ENCODE measurements around the gene RUVBL1.

The RUVBL1 gene

DNA sequence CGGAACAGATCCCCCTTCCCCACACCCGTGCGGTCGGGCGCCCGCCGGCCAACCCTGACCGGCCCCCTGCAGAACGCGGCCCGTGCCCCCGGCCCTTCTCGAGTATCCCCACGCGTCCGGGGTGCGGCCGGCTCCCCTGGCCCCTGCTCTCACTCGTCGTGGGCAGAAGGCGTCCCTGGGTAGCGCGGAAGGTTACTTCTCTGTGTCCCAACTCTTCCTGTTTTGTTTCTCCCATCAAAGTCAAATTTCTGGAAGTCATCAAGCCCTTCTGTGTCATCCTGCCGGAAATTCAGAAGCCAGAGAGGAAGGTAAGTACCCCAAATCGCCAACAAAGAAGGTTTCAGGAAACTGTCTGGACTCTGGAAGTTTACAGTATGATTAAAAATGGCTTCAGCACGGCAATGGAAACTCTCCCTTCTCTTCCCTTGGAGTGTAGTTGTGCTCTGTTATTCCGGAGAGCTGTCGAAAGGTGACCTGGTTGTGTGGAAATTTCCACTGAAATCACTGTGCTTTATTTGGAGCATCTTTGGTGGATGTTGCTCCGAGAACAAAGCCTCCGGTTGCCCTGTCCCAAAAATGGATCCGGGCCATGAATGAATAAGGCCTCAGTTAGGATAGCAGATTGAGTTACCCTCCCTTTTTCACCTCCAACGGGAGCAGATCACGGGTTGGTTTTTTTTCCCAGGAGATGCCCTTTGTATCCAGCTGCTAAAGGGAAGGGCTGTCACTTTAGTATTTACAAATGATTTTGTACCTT is 70.8 kb downstream of the RUVBL1 start:
- Histone ChIP-seq H3K9ac (ENCODE audit: low read length) (peak overlapping the region; percentile 81), H3K27ac (ENCODE audit: low read depth, low read length) (peak overlapping the region; percentile 77), H3K27me3 (ENCODE audit: control insufficient read depth, insufficient read depth, low read length) (no peaks in the 10 kb centered on the region), H3K36me3 (ENCODE audit: control insufficient read depth, insufficient read depth, low read length) (peaks cover 3% of the 10 kb centered on the region), H3K4me1 (ENCODE audit: control insufficient read depth, insufficient read depth, low read length) (peaks cover 19% of the 10 kb centered on the region), H3K4me3 (ENCODE audit: low read length) (peak overlapping the region; percentile 87)

- Histone ChIP-seq H3K4me3 (ENCODE audit: low read length) (peak within 1 kb of the TSS; percentile 87), H3K36me3 (ENCODE audit: control insufficient read depth, insufficient read depth, low read length) (no peaks in the 10 kb centered on the region), H3K27me3 (ENCODE audit: control insufficient read depth, insufficient read depth, low read length) (no peaks in the 10 kb centered on the region), H3K9ac (ENCODE audit: low read length) (peak within 1 kb of the TSS; percentile 81), H3K27ac (ENCODE audit: low read depth, low read length) (peak within 1 kb of the TSS; percentile 77), H3K4me1 (ENCODE audit: control insufficient read depth, insufficient read depth, low read length) (peaks cover 19% of the 10 kb centered on the region)
Measured at GRCh38 chr3:128051837-128052594, 71.6 kb downstream of the RUVBL1 start, which contains the start of gene SEC61A1. Gene SEC61A1, plus strand, starts transcription at chr3:128052437. Its CDS starts 116 bp downstream, at chr3:128052553.

DNA sequence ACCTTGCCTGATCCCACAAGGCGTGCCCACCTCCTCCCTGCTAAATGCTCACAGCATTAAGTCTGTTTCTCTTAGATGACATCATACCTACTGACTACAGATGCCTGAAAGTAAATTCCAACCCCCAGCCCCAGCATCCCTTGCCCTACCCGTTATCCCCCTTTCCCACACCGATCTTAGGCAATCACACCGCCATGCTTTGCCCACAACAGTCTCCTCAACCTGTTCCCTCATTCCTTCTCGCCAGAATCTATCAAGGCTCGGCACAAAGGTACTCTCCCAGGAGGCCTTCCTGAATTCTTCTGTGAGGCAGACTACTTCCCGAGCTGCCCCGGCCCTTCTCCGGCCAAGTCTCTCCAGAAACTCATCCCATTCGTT is 72.2 kb downstream of the RUVBL1 start:
- H3K36me3 ChIP-seq (ENCODE audit: control insufficient read depth, insufficient read depth, low read length) = no peaks in the 10 kb centered on the region
- H3K27ac ChIP-seq (ENCODE audit: low read depth, low read length) = peak overlapping the region; percentile 75
- peaks cover 19% of the 10 kb centered on the region for H3K4me1 ChIP-seq (ENCODE audit: control insufficient read depth, insufficient read depth, low read length)
- peak overlapping the region; percentile 73 for H3K9ac ChIP-seq (ENCODE audit: low read length)
- H3K27me3 ChIP-seq (ENCODE audit: control insufficient read depth, insufficient read depth, low read length) = no peaks in the 10 kb centered on the region
- H3K4me3 ChIP-seq (ENCODE audit: low read length) = peak overlapping the region; percentile 81

GRCh38 chr3:128050597-128050996 is 73.0 kb downstream of the RUVBL1 start:
- Histone ChIP-seq H3K9ac (ENCODE audit: low read length) (no peak overlapping the region), H3K27me3 (ENCODE audit: control insufficient read depth, insufficient read depth, low read length) (no peaks in the 10 kb centered on the region), H3K4me1 (ENCODE audit: control insufficient read depth, insufficient read depth, low read length) (peaks cover 19% of the 10 kb centered on the region), H3K27ac (ENCODE audit: low read depth, low read length) (no peak overlapping the region), H3K4me3 (ENCODE audit: low read length) (no peak overlapping the region), H3K36me3 (ENCODE audit: control insufficient read depth, insufficient read depth, low read length) (no peaks in the 10 kb centered on the region)

- Histone ChIP-seq H3K27me3 (ENCODE audit: control insufficient read depth, insufficient read depth, low read length) (no peaks in the 10 kb centered on the region), H3K27ac (ENCODE audit: low read depth, low read length) (no peak overlapping the region), H3K36me3 (ENCODE audit: control insufficient read depth, insufficient read depth, low read length) (no peaks in the 10 kb centered on the region), H3K9ac (ENCODE audit: low read length) (no peak overlapping the region), H3K4me3 (ENCODE audit: low read length) (no peak overlapping the region), H3K4me1 (ENCODE audit: control insufficient read depth, insufficient read depth, low read length) (no peaks in the 10 kb centered on the region)
Measured at GRCh38 chr3:128041344-128041743, 82.3 kb downstream of the RUVBL1 start.

- no peaks in the 10 kb centered on the region for H3K36me3 ChIP-seq (ENCODE audit: control insufficient read depth, insufficient read depth, low read length)
- no peak overlapping the region for H3K4me3 ChIP-seq (ENCODE audit: low read length)
- no peaks in the 10 kb centered on the region for H3K4me1 ChIP-seq (ENCODE audit: control insufficient read depth, insufficient read depth, low read length)
- no peak overlapping the region for H3K27ac ChIP-seq (ENCODE audit: low read depth, low read length)
- no peak overlapping the region for H3K9ac ChIP-seq (ENCODE audit: low read length)
- H3K27me3 ChIP-seq (ENCODE audit: control insufficient read depth, insufficient read depth, low read length) = no peaks in the 10 kb centered on the region
Measured at GRCh38 chr3:128040660-128041059, 83.0 kb downstream of the RUVBL1 start.

GRCh38 chr3:128040041-128040440 is 83.6 kb downstream of the RUVBL1 start:
- H3K27ac ChIP-seq (ENCODE audit: low read depth, low read length) = no peak overlapping the region
- no peaks in the 10 kb centered on the region for H3K27me3 ChIP-seq (ENCODE audit: control insufficient read depth, insufficient read depth, low read length)
- H3K4me3 ChIP-seq (ENCODE audit: low read length) = no peak overlapping the region
- no peaks in the 10 kb centered on the region for H3K4me1 ChIP-seq (ENCODE audit: control insufficient read depth, insufficient read depth, low read length)
- no peaks in the 10 kb centered on the region for H3K36me3 ChIP-seq (ENCODE audit: control insufficient read depth, insufficient read depth, low read length)
- no peak overlapping the region for H3K9ac ChIP-seq (ENCODE audit: low read length)

DNA sequence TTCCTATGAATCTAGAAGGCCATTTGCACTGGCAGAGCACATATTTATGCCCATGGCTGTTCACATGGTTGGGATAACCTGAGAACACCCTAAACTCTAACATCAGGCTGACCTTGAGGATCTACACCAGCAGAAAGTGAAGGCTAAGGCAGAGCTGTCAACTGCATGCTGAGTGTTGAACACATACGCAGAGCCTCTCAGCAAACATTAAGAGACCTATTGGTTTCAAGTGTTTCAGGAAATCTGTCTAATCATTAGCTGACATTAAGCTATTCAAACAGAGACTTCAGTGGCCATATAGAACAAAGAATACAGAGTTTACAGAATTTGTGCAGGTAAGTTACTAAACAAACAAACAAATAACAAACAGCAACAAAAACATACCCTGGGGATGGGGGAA is 87.5 kb downstream of the RUVBL1 start:
- no peaks in the 10 kb centered on the region for H3K36me3 ChIP-seq (ENCODE audit: control insufficient read depth, insufficient read depth, low read length)
- no peaks in the 10 kb centered on the region for H3K4me1 ChIP-seq (ENCODE audit: control insufficient read depth, insufficient read depth, low read length)
- no peak overlapping the region for H3K4me3 ChIP-seq (ENCODE audit: low read length)
- H3K9ac ChIP-seq (ENCODE audit: low read length) = no peak overlapping the region
- H3K27me3 ChIP-seq (ENCODE audit: control insufficient read depth, insufficient read depth, low read length) = no peaks in the 10 kb centered on the region
- no peak overlapping the region for H3K27ac ChIP-seq (ENCODE audit: low read depth, low read length)

GRCh38 chr3:128033102-128033501 is 90.5 kb downstream of the RUVBL1 start:
- Histone ChIP-seq H3K27ac (ENCODE audit: low read depth, low read length) (no peak overlapping the region), H3K36me3 (ENCODE audit: control insufficient read depth, insufficient read depth, low read length) (no peaks in the 10 kb centered on the region), H3K9ac (ENCODE audit: low read length) (no peak overlapping the region), H3K27me3 (ENCODE audit: control insufficient read depth, insufficient read depth, low read length) (no peaks in the 10 kb centered on the region), H3K4me3 (ENCODE audit: low read length) (no peak overlapping the region), H3K4me1 (ENCODE audit: control insufficient read depth, insufficient read depth, low read length) (no peaks in the 10 kb centered on the region)

Measured in rectal smooth muscle tissue (tissue), 1 donor.